Gastroesophageal sphincter (tissue), 2 donors: ENCODE data around the gene N4BP2.

ENCODE experiments used
- EP300 ChIP-seq: sonication (generic); formaldehyde crosslinking; IDR thresholded peaks from one replicate; pipeline ENCODE4 v1.6.1; 2017; ENCODE audit warnings: antibody characterized with exemption, mild to moderate bottlenecking
- POLR2A ChIP-seq, 2 donors: fragments of 450-650 bp; IDR thresholded peaks; one replicate each; pipeline ENCODE4 v1.6.1; 2017; ENCODE audit warnings: antibody characterized with exemption in 2 of 2, mild to moderate bottlenecking in 2 of 2, moderate library complexity in 1 of 2

DNA sequence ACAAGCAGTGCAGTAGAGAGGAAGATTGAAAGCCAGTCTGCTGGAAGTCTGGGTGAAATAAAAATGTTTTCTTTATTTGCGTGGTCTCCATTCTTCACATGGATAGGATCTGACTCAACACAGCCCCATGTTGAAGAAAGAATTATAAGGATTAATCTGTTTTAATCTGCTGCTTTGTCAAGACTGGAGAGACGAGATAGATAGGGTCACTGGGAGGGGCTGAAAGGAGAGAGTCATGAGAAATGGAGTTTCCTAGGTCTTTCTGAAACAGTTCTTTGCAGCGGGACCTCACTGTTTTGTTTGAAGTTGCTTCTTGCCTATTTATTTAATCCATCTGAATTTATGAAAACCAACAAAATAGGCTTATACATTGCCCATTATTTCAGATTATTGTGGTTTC lies 107.8 kb downstream of the N4BP2 start:
- TF ChIP-seq EP300, result no peak
- no peak for TF ChIP-seq POLR2A (IDR thresholded peaks at IDR 0.05)
